Measurements from ENCODE around the gene PLA2G4F.
"Not testable (repeated sequence)": the region's sequence is repeated elsewhere in the genome, so short reads cannot be mapped to it uniquely, and the experiment has no call there.

The PLA2G4F gene

GRCh38 chr15:42092398-42093318 is 63.8 kb downstream of the PLA2G4F start:
- no peak for DNase-seq

GRCh38 chr15:42091753-42092397 is 64.6 kb downstream of the PLA2G4F start:
- DNase-seq = not testable (repeated sequence)

- DNase-seq = no peak
Observed at GRCh38 chr15:42090781-42091180, 65.7 kb downstream of the PLA2G4F start.

GRCh38 chr15:42090370-42090769 is 66.1 kb downstream of the PLA2G4F start:
- no peak for DNase-seq

- DNase-seq = no peak
Observed at GRCh38 chr15:42089942-42090341, 66.5 kb downstream of the PLA2G4F start.

Data from GDM1 (cell line).